ENCODE results near the gene VEZT. TPM values are rescaled to one million over a fixed set of nuclear protein-coding genes. Genes with fewer than 3 reads are reported as not detected.
A peak's percentile ranks its signal among the peaks of the same experiment; 100 is the strongest.

VEZT gene
- total RNA-seq, 1 experiment from 2014 or later: 149 TPM

DNA sequence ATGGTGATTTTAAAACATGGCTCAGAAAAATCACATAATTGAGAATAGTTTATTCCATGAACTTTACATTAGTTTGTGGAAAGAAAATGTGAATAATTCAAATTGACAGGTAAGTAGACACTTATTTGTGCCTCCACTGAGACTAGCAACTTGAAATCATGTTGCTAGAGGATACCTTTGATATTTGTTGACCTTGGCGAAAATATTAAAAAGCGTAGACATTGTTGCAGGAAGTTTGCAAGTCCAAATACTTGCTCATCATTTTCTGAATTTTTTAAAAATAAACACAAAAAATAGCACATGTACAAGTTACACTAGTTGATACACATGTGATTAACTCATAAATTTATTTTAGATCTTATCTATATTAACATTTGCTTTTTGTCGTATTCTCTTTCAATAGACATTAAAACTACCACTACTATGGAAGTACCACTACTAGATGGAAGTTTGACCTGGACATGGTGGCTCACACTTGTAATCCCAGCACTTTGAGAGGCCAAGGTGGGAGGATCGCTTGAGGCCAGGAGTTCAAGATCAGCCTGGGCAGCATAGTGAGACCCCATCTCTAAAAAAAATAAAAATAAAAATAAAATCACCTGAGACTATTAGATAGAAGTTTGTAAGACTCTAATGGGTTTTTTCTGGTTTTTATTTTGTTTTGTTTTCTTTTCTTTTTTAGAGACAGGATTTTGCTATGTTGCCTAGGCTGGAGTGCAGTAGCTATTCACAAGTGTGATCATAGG is 24.3 kb downstream of the VEZT start:
- Mint-ChIP-seq H3K9me3 (ENCODE audit: low read depth, unreplicated experiment) (no peaks in the 10 kb centered on the region), H3K27ac (ENCODE audit: unreplicated experiment) (no peak overlapping the region)
- CTCF ChIA-PET: no interaction called here

DNA sequence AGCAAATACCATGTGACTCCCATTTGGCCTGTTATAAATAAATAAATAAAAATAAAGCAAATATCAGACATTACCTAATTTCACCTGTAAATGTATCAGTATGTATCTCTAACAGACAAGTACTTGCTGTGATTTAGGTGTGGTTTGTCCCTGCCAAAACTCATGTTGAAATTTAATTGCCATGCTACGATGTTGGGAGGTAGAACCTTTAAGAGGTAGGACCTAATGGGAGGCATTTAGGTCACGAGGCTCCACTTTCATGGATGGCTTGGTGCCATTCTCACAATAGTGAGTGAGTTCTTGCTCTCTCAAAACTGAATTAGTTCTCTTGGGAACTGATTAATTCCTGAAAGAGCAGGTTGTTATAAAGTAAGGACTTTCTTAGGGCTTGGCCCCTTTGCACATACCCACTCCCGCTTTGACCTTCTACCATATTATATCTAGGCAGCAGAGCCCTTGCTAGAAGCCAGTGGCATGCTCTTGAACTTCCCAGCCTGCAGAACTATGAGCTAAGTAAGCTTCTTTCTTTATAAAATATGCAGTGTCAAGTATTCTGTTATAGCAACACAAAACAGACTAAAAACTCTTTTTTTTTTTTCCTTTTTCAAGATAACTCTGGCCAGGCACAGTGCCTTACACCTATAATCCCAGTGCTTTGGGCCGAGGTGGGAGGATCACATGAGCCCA is 26.0 kb downstream of the VEZT start:
- peaks cover 38% of the 10 kb centered on the region for H3K36me3 Mint-ChIP-seq (ENCODE audit: insufficient read depth, unreplicated experiment)
- intact Hi-C loops (cut with micrococcal nuclease; ENCODE audit: unreplicated experiment): no loop called here
- H3K27ac Mint-ChIP-seq (ENCODE audit: unreplicated experiment): no peak overlapping the region

More for the DNA sequence above, 24.3 kb downstream of the VEZT start:
- TF ChIP-seq CTCF (IDR thresholded peaks at IDR 0.05; ENCODE audit: unreplicated experiment): no peak
- H3K36me3 Mint-ChIP-seq (ENCODE audit: insufficient read depth, unreplicated experiment): peaks cover 43% of the 10 kb centered on the region
- no peaks in the 10 kb centered on the region for H3K27me3 Mint-ChIP-seq (ENCODE audit: unreplicated experiment)
- DNase-seq: no peak
- H3K4me1 Mint-ChIP-seq (ENCODE audit: low read depth, unreplicated experiment): peaks cover 24% of the 10 kb centered on the region
- no peak overlapping the region for H3K4me3 Mint-ChIP-seq (ENCODE audit: low read depth, unreplicated experiment)
- intact Hi-C loops (cut with micrococcal nuclease; ENCODE audit: unreplicated experiment): no loop called here
- no TSS peak for BruUV-seq (replicated peaks)

DNA sequence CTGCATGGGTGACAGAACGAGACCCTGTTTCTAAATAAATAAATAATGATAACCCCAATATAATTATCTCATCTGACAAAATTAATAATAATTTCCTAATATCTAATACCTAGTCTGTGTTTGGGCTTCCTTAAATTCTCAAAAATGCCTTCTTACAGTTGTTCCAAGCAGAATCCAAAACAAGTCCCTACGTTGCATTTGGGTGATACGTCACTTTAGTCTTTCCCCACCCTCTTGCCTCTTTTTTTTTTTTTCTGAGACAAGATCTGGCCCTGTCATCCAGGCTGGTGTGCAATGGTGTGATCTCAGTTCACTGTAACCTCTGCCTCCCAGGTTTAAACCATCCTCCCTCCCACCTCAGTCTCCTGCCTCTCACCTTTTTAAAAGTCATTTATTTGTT is 26.7 kb downstream of the VEZT start:
- CTCF ChIA-PET: interaction anchor here (0.6 kb wide), 1 partner anchor 72 kb away, joined by 4 read pairs; no protein-coding TSS in a partner anchor
- BruUV-seq (replicated peaks): no TSS peak
- H3K9me3 Mint-ChIP-seq (ENCODE audit: low read depth, unreplicated experiment): no peaks in the 10 kb centered on the region
- DNase-seq: no peak
- peaks cover 20% of the 10 kb centered on the region for H3K4me1 Mint-ChIP-seq (ENCODE audit: low read depth, unreplicated experiment)
- no peak overlapping the region for H3K4me3 Mint-ChIP-seq (ENCODE audit: low read depth, unreplicated experiment)
- TF ChIP-seq CTCF (IDR thresholded peaks at IDR 0.05; ENCODE audit: unreplicated experiment): no peak
- H3K27me3 Mint-ChIP-seq (ENCODE audit: unreplicated experiment): no peaks in the 10 kb centered on the region
- intact Hi-C loops (cut with micrococcal nuclease; ENCODE audit: unreplicated experiment): no loop called here
- H3K27ac Mint-ChIP-seq (ENCODE audit: unreplicated experiment): no peak overlapping the region
- peaks cover 38% of the 10 kb centered on the region for H3K36me3 Mint-ChIP-seq (ENCODE audit: insufficient read depth, unreplicated experiment)

More for the DNA sequence above, 26.0 kb downstream of the VEZT start:
- Mint-ChIP-seq H3K4me1 (ENCODE audit: low read depth, unreplicated experiment) (peaks cover 20% of the 10 kb centered on the region), H3K9me3 (ENCODE audit: low read depth, unreplicated experiment) (no peaks in the 10 kb centered on the region), H3K4me3 (ENCODE audit: low read depth, unreplicated experiment) (no peak overlapping the region), H3K27me3 (ENCODE audit: unreplicated experiment) (no peaks in the 10 kb centered on the region)
- TF ChIP-seq CTCF (IDR thresholded peaks at IDR 0.05; ENCODE audit: unreplicated experiment): no peak
- BruUV-seq (replicated peaks): no TSS peak
- no peak for DNase-seq
- CTCF ChIA-PET: interaction anchor here (0.6 to 0.7 kb wide), 3 partner anchors 11 to 143 kb away, joined by 3 to 4 read pairs (median 3); no protein-coding TSS in a partner anchor

DNA sequence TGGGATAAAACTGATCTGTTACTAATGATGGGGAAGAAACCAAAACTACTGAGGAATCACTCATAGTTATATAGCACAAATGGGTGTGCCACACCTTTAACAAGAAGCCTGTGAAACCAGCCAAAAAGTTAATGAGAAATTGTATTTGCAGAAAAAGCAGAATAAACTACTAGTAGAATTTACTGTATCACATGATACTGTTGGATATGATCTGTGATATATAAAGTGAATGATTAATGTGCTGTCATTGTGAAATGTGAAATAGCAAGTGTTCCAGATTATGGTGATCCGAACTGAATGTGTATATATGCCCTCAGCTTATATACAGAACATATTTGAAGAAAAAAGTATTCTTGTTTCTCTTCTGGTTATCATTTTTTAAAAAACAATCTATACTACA is 30.5 kb downstream of the VEZT start:
- Mint-ChIP-seq H3K27me3 (ENCODE audit: unreplicated experiment) (no peaks in the 10 kb centered on the region), H3K36me3 (ENCODE audit: insufficient read depth, unreplicated experiment) (peaks cover 34% of the 10 kb centered on the region), H3K4me3 (ENCODE audit: low read depth, unreplicated experiment) (no peak overlapping the region), H3K4me1 (ENCODE audit: low read depth, unreplicated experiment) (peaks cover 11% of the 10 kb centered on the region), H3K27ac (ENCODE audit: unreplicated experiment) (peak overlapping the region; percentile 26), H3K9me3 (ENCODE audit: low read depth, unreplicated experiment) (no peaks in the 10 kb centered on the region)
- CTCF ChIA-PET: no interaction called here
- DNase-seq: no peak
- no peak for TF ChIP-seq CTCF (IDR thresholded peaks at IDR 0.05; ENCODE audit: unreplicated experiment)
- intact Hi-C loops (cut with micrococcal nuclease; ENCODE audit: unreplicated experiment): no loop called here
- no TSS peak for BruUV-seq (replicated peaks)

All from Calu3 (cell line).